Body of pancreas (tissue), 4 donors: Measurements from ENCODE around the gene TIE1. TPM values are rescaled to one million over a fixed set of nuclear protein-coding genes. Genes with fewer than 3 reads are reported as not detected.
A peak's percentile ranks its signal among the peaks of the same experiment; 100 is the strongest.

ENCODE experiments used
- ATAC-seq: fragments of 150-250 bp; one replicate; pipeline ENCODE4 v1.9.1; 2016
- DNase-seq, 4 donors: peaks; one replicate each; pipeline ENCODE4 v3.0.0-alpha.2; 2019
- H3K27ac ChIP-seq, 4 donors: fragments of 200-600 bp; sonication (generic); 1 replicate in 3 of 4; 2 replicates in 1 of 4; pipeline versions ENCODE4 v1.5.1 to v1.6.1; 2016 to 2019; ENCODE audit warnings: mild to moderate bottlenecking in 1 of 4, mixed read lengths in 1 of 4, moderate library complexity in 1 of 4
- H3K27me3 ChIP-seq, 2 donors: fragments of 200-600 bp; sonication (generic); one replicate each; pipeline ENCODE4 v1.6.0; 2016; ENCODE audit warnings: mild to moderate bottlenecking in 1 of 2
- H3K36me3 ChIP-seq, 2 donors: fragments of 200-600 bp; sonication (generic); replicated peaks in 1 of 2; 2 replicates each; pipeline ENCODE4 v1.5.1; 2016; ENCODE audit warnings: low read depth in 2 of 2; ENCODE audit not compliant: insufficient read depth in 1 of 2
- H3K4me1 ChIP-seq: fragments of 200-600 bp; sonication (generic); one replicate; pipeline ENCODE4 v1.6.0; 2016
- H3K4me3 ChIP-seq, 2 donors: fragments of 200-600 bp; sonication (generic); 1 replicate in 1 of 2; 2 replicates in 1 of 2; pipeline ENCODE4 v1.5.1; 2016 to 2019
- H3K9me3 ChIP-seq, 3 donors: fragments of 200-600 bp; sonication (generic); 1 replicate in 2 of 3; 2 replicates in 1 of 3; pipeline ENCODE4 v1.5.1; 2016
- CTCF ChIP-seq, 7 experiments: fragments of 450-650 bp in 4 of 7; fragments of 200-600 bp in 3 of 7; sonication (generic) in 3 of 7; IDR thresholded peaks; one replicate each; pipeline ENCODE4 v1.5.1; 2016 to 2019; ENCODE audit warnings: antibody characterized with exemption in 7 of 7
- POLR2A ChIP-seq, 3 donors: fragments of 450-650 bp; IDR thresholded peaks; one replicate each; pipeline ENCODE4 v1.6.1; 2016; ENCODE audit warnings: antibody characterized with exemption in 3 of 3, mild to moderate bottlenecking in 2 of 3
- WGBS, 2 donors: methylation state at CpG; one replicate each; pipeline ENCODE4 v1.1.5; 2017; 5-methylcytosine and 5-hydroxymethylcytosine counted together
- intact Hi-C: fragments of 100-400 bp; cut with DNase I; formaldehyde crosslinking; loops from one replicate; pipeline ENCODE4 v1.15.1; 2023
- total RNA-seq, 2 donors: library from RNA; depleted of rRNA; stranded (reverse); fragments of >200 nt; gene quantifications; one replicate each; pipeline ENCODE4 v1.1.0, GENCODE V29; 2016

TIE1 gene
- total RNA-seq, 2 donors from 2014 or later = 12.2 to 14.0 TPM

- no peaks in the 10 kb centered on the region for H3K9me3 ChIP-seq
- intact Hi-C loops = loop anchor here (10.0 kb wide), 1 partner anchor 131 kb away; no protein-coding TSS in a partner anchor
- TF ChIP-seq CTCF (IDR thresholded peaks at IDR 0.05) (no peak), POLR2A (IDR thresholded peaks at IDR 0.05) (no peak)
- peaks cover 0 to 18% of the 10 kb centered on the region in 2 donors for H3K36me3 ChIP-seq
- 87 to 90% methylated on average over 2 of the region's 2 CpGs for WGBS, 2 donors
- H3K27ac ChIP-seq = peak overlapping the region in 1 of 4 donors; percentile 88
- H3K27me3 ChIP-seq = no peaks in the 10 kb centered on the region
- ATAC-seq = no peak
- DNase-seq = no peak
- peaks cover 28% of the 10 kb centered on the region for H3K4me1 ChIP-seq
- no peak overlapping the region for H3K4me3 ChIP-seq
Observed at GRCh38 chr1:43365678-43366077, 64.9 kb downstream of the TIE1 start.

GRCh38 chr1:43366179-43366578, 65.4 kb downstream of the TIE1 start:
- Histone ChIP-seq H3K27ac (peak overlapping the region in 3 of 4 donors; percentile 84 to 92 (median 88)), H3K9me3 (no peaks in the 10 kb centered on the region), H3K4me3 (no peak overlapping the region), H3K27me3 (no peaks in the 10 kb centered on the region), H3K4me1 (peaks cover 28% of the 10 kb centered on the region), H3K36me3 (peaks cover 0 to 18% of the 10 kb centered on the region in 2 donors)
- intact Hi-C loops = loop anchor here (10.0 kb wide), 1 partner anchor 131 kb away; no protein-coding TSS in a partner anchor
- 28 to 31% methylated on average over 11 of the region's 11 CpGs for WGBS, 2 donors
- TF ChIP-seq POLR2A (IDR thresholded peaks at IDR 0.05) = peak in 1 of 3 donors; percentile 35
- TF ChIP-seq CTCF (IDR thresholded peaks at IDR 0.05) = no peak
- no peak for ATAC-seq
- DNase-seq = peak; percentile 42 to 68 (median 58)

GRCh38 chr1:43366601-43367025, 65.8 kb downstream of the TIE1 start:
- H3K36me3 ChIP-seq = peaks cover 0 to 18% of the 10 kb centered on the region in 2 donors
- TF ChIP-seq CTCF (IDR thresholded peaks at IDR 0.05) = no peak
- no peak for TF ChIP-seq POLR2A (IDR thresholded peaks at IDR 0.05)
- DNase-seq (peak in 1 of 4 donors; percentile 23), ATAC-seq (no peak)
- no peaks in the 10 kb centered on the region for H3K27me3 ChIP-seq
- H3K9me3 ChIP-seq = no peaks in the 10 kb centered on the region
- H3K4me3 ChIP-seq = peak overlapping the region; percentile 54 to 69
- peaks cover 28% of the 10 kb centered on the region for H3K4me1 ChIP-seq
- 15 to 18% methylated on average over 4 to 5 of the region's 5 CpGs for WGBS, 2 donors
- intact Hi-C loops = loop anchor here (10.0 kb wide), 1 partner anchor 132 kb away; no protein-coding TSS in a partner anchor
- H3K27ac ChIP-seq = peak overlapping the region; percentile 84 to 94 (median 90)

GRCh38 chr1:43367026-43367903, 66.5 kb downstream of the TIE1 start:
- no peak for ATAC-seq
- intact Hi-C loops = loop anchor here (10.0 kb wide), 1 partner anchor 132 kb away; no protein-coding TSS in a partner anchor
- Histone ChIP-seq H3K4me1 (peaks cover 28% of the 10 kb centered on the region), H3K27me3 (no peaks in the 10 kb centered on the region), H3K36me3 (peaks cover 0 to 18% of the 10 kb centered on the region in 2 donors), H3K27ac (peak overlapping the region; percentile 84 to 94 (median 90)), H3K9me3 (no peaks in the 10 kb centered on the region), H3K4me3 (peak overlapping the region; percentile 54 to 69)
- peak in 3 of 4 donors; percentile 20 to 32 (median 25) for DNase-seq
- TF ChIP-seq POLR2A (IDR thresholded peaks at IDR 0.05) = no peak
- TF ChIP-seq CTCF (IDR thresholded peaks at IDR 0.05) = peak in 1 of 7 experiments; percentile 20
- 0 to 1% methylated on average over 24 to 35 of the region's 48 CpGs for WGBS, 2 donors
